ENCODE results near the gene IGSF22. TPM values are rescaled to one million over a fixed set of nuclear protein-coding genes. Genes with fewer than 3 reads are reported as not detected.

Gene IGSF22
- total RNA-seq, 1 donor from 2014 or later: 0.26 TPM

- no peak for DNase-seq (ENCODE audit: low read depth in 2 of 2)
These were observed 12.1 kb downstream of the IGSF22 start for GRCh38 chr11:18713646-18714442.

GRCh38 chr11:18710545-18710944 is 15.4 kb downstream of the IGSF22 start:
- DNase-seq (ENCODE audit: low read depth in 2 of 2): no peak

GRCh38 chr11:18709414-18709813 is 16.6 kb downstream of the IGSF22 start:
- no peak for DNase-seq (ENCODE audit: low read depth in 2 of 2)

GRCh38 chr11:18707811-18708340 is 18.1 kb downstream of the IGSF22 start:
- DNase-seq (ENCODE audit: low read depth in 2 of 2): no peak

- DNase-seq (ENCODE audit: low read depth in 2 of 2): peak; percentile 64
These were observed 19.4 kb downstream of the IGSF22 start for GRCh38 chr11:18706330-18707243.

GRCh38 chr11:18705651-18706281 is 20.2 kb downstream of the IGSF22 start:
- DNase-seq (ENCODE audit: low read depth in 2 of 2): peak in 1 of 2 donors; percentile 21

GRCh38 chr11:18704698-18705097 is 21.3 kb downstream of the IGSF22 start:
- no peak for DNase-seq (ENCODE audit: low read depth in 2 of 2)

- no peak for DNase-seq (ENCODE audit: low read depth in 2 of 2)
These were observed 21.8 kb downstream of the IGSF22 start for GRCh38 chr11:18704045-18704645.

- DNase-seq (ENCODE audit: low read depth in 2 of 2): no peak
These were observed 22.8 kb downstream of the IGSF22 start for GRCh38 chr11:18703001-18703763.

- no peak for DNase-seq (ENCODE audit: low read depth in 2 of 2)
These were observed 24.3 kb downstream of the IGSF22 start for GRCh38 chr11:18701614-18702216.

- no peak for DNase-seq (ENCODE audit: low read depth in 2 of 2)
These were observed 25.1 kb downstream of the IGSF22 start for GRCh38 chr11:18700872-18701271.

- DNase-seq (ENCODE audit: low read depth in 2 of 2): no peak
These were observed 25.6 kb downstream of the IGSF22 start for GRCh38 chr11:18700375-18700774.

- DNase-seq (ENCODE audit: low read depth in 2 of 2): no peak
These were observed 26.1 kb downstream of the IGSF22 start for GRCh38 chr11:18699848-18700261.

- no peak for DNase-seq (ENCODE audit: low read depth in 2 of 2)
These were observed 26.8 kb downstream of the IGSF22 start for GRCh38 chr11:18699269-18699596.

- DNase-seq (ENCODE audit: low read depth in 2 of 2): peak; percentile 47 to 87
These were observed 27.4 kb downstream of the IGSF22 start, which contains the start of gene TMEM86A for GRCh38 chr11:18698341-18699268. TMEM86A (plus strand) TSS chr11:18698779; CDS start chr11:18698887, 108 bp downstream.

- no peak for DNase-seq (ENCODE audit: low read depth in 2 of 2)
These were observed 28.4 kb downstream of the IGSF22 start for GRCh38 chr11:18697576-18697975.

- no peak for DNase-seq (ENCODE audit: low read depth in 2 of 2)
These were observed 29.3 kb downstream of the IGSF22 start for GRCh38 chr11:18696638-18697225.

GRCh38 chr11:18692941-18693760 is 32.8 kb downstream of the IGSF22 start:
- DNase-seq (ENCODE audit: low read depth in 2 of 2): no peak

Measured in dermis microvascular lymphatic vessel endothelial cell (primary cell).